Small intestine (tissue), 7 donors: ENCODE data around the gene TFCP2L1. TPM values are rescaled to one million over a fixed set of nuclear protein-coding genes. Genes with fewer than 3 reads are reported as not detected.

Source experiments
- DNase-seq, 2 donors: peaks; one replicate each; pipeline versions ENCODE4 v3.0.0 to v3.0.0-alpha.2; 2013
- FAIRE-seq: peaks from 2 replicates; lab custom pipeline; 2012; peaks lifted over from hg19 to GRCh38; lab: Jason Lieb, UNC
- H3K27ac ChIP-seq, 3 donors: one replicate each; pipeline ENCODE4 v1.5.1; 2013; ENCODE audit warnings: low read length in 2 of 3, mild to moderate bottlenecking in 2 of 3, control low read depth in 1 of 3, inconsistent platforms in 1 of 3, low read depth in 1 of 3, moderate library complexity in 1 of 3
- H3K27me3 ChIP-seq, 3 donors: one replicate each; pipeline ENCODE4 v1.6.1; 2013; ENCODE audit warnings: low read length in 3 of 3, inconsistent platforms in 1 of 3; ENCODE audit not compliant: control insufficient read depth in 3 of 3, insufficient read depth in 3 of 3
- H3K36me3 ChIP-seq, 3 donors: one replicate each; pipeline ENCODE4 v1.6.1; 2013; ENCODE audit warnings: low read length in 3 of 3, inconsistent platforms in 1 of 3, low read depth in 1 of 3, mild to moderate bottlenecking in 1 of 3, moderate library complexity in 1 of 3; ENCODE audit not compliant: control insufficient read depth in 3 of 3, insufficient read depth in 2 of 3
- H3K4me1 ChIP-seq, 3 donors: one replicate each; pipeline ENCODE4 v1.6.1; 2013; ENCODE audit warnings: low read length in 2 of 3, inconsistent platforms in 1 of 3, low read depth in 1 of 3, mild to moderate bottlenecking in 1 of 3, moderate library complexity in 1 of 3; ENCODE audit not compliant: control insufficient read depth in 3 of 3, insufficient read depth in 2 of 3
- H3K4me3 ChIP-seq, 3 donors: one replicate each; pipeline ENCODE4 v1.5.1; 2013; ENCODE audit warnings: low read length in 3 of 3, control low read depth in 1 of 3, inconsistent platforms in 1 of 3, low read depth in 1 of 3, mild to moderate bottlenecking in 1 of 3, moderate library complexity in 1 of 3
- H3K9me3 ChIP-seq, 2 donors: one replicate each; pipeline ENCODE4 v1.6.1; 2013; ENCODE audit warnings: low read depth in 1 of 2, low read length in 1 of 2; ENCODE audit not compliant: control insufficient read depth in 2 of 2, insufficient read depth in 1 of 2
- WGBS, 3 donors: extraction: QIAGEN DNeasy Blood & Tissue Kit; methylation state at CpG; one replicate each; pipeline ENCODE4 v1.1.7; 2013; 5-methylcytosine and 5-hydroxymethylcytosine counted together
- polyA plus RNA-seq, 4 donors: library from polyadenylated mRNA; stranded (reverse) in 3 of 4; unstranded in 1 of 4; fragments of 200-250 nt in 3 of 4; fragments of 120-200 nt in 1 of 4; gene quantifications; one replicate each; pipeline versions ENCODE4 v1.2.1 to v1.2.3, GENCODE V29; 2013
- donor health status: healthy with polysubstance abuse.
- donor health status: control.
- donor health status: control.
- donor health status: Bipolar disorder and iron deficiency.
- donor health status: healthy.

Gene TFCP2L1
- polyA plus RNA-seq, 4 donors, result under 0.01 to 0.66 (median 0.37) TPM

- Histone ChIP-seq H3K27me3 (no peaks in the 10 kb centered on the region), H3K4me3 (no peak overlapping the region), H3K4me1 (peaks cover 0 to 3% (median 0%) of the 10 kb centered on the region in 3 donors), H3K9me3 (no peaks in the 10 kb centered on the region), H3K27ac (no peak overlapping the region), H3K36me3 (no peaks in the 10 kb centered on the region)
- DNase-seq (peak in 1 of 2 donors; percentile 93), FAIRE-seq (no peak)
- 38 to 70% (median 38%) methylated on average over 1 of the region's 1 CpG for WGBS, 3 donors
These were observed 64.0 kb downstream of the TFCP2L1 start for GRCh38 chr2:121220995-121221394.

- H3K36me3 ChIP-seq, result no peaks in the 10 kb centered on the region
- H3K4me1 ChIP-seq, result peaks cover 0 to 3% (median 0%) of the 10 kb centered on the region in 3 donors
- no peak overlapping the region for H3K27ac ChIP-seq
- H3K27me3 ChIP-seq, result no peaks in the 10 kb centered on the region
- 75 to 78% (median 76%) methylated on average over 5 of the region's 5 CpGs for whole genome bisulfite sequencing, 3 donors
- no peak for DNase-seq
- no peak overlapping the region for H3K4me3 ChIP-seq
- H3K9me3 ChIP-seq, result no peaks in the 10 kb centered on the region
- no peak for FAIRE-seq
These were observed 65.1 kb downstream of the TFCP2L1 start for GRCh38 chr2:121219866-121220265.

- FAIRE-seq, result no peak
- no peak overlapping the region for H3K27ac ChIP-seq
- no peak for DNase-seq
- H3K4me3 ChIP-seq, result no peak overlapping the region
- H3K9me3 ChIP-seq, result peaks cover 0 to 8% of the 10 kb centered on the region in 2 donors
- H3K36me3 ChIP-seq, result no peaks in the 10 kb centered on the region
- H3K4me1 ChIP-seq, result peaks cover 0 to 7% (median 0%) of the 10 kb centered on the region in 3 donors
- 82 to 84% (median 84%) methylated on average over 8 of the region's 8 CpGs for WGBS, 3 donors
- H3K27me3 ChIP-seq, result no peaks in the 10 kb centered on the region
These were observed 66.5 kb downstream of the TFCP2L1 start for GRCh38 chr2:121218386-121218938.

GRCh38 chr2:121217627-121218026, 67.4 kb downstream of the TFCP2L1 start:
- Histone ChIP-seq H3K27ac (no peak overlapping the region), H3K9me3 (peaks cover 0 to 9% of the 10 kb centered on the region in 2 donors), H3K4me1 (peaks cover 0 to 11% (median 0%) of the 10 kb centered on the region in 3 donors), H3K27me3 (no peaks in the 10 kb centered on the region), H3K4me3 (no peak overlapping the region), H3K36me3 (no peaks in the 10 kb centered on the region)
- FAIRE-seq (no peak), DNase-seq (no peak)
- WGBS, 3 donors, result 79 to 89% (median 82%) methylated on average over 10 of the region's 10 CpGs

- H3K27me3 ChIP-seq, result no peaks in the 10 kb centered on the region
- H3K4me1 ChIP-seq, result peaks cover 3 to 28% (median 5%) of the 10 kb centered on the region in 3 donors
- no peak overlapping the region for H3K27ac ChIP-seq
- H3K36me3 ChIP-seq, result no peaks in the 10 kb centered on the region
- 90 to 93% (median 92%) methylated on average over 10 of the region's 10 CpGs for WGBS, 3 donors
- H3K9me3 ChIP-seq, result peaks cover 0 to 9% of the 10 kb centered on the region in 2 donors
- H3K4me3 ChIP-seq, result no peak overlapping the region
- DNase-seq, result no peak
- FAIRE-seq, result no peak
These were observed 70.7 kb downstream of the TFCP2L1 start for GRCh38 chr2:121214296-121214695.

GRCh38 chr2:121213386-121213785, 71.6 kb downstream of the TFCP2L1 start:
- H3K27ac ChIP-seq, result no peak overlapping the region
- no peaks in the 10 kb centered on the region for H3K36me3 ChIP-seq
- no peak for FAIRE-seq
- H3K9me3 ChIP-seq, result peaks cover 0 to 9% of the 10 kb centered on the region in 2 donors
- 80 to 89% (median 85%) methylated on average over 8 of the region's 8 CpGs for WGBS, 3 donors
- no peak overlapping the region for H3K4me3 ChIP-seq
- H3K4me1 ChIP-seq, result peaks cover 3 to 28% (median 5%) of the 10 kb centered on the region in 3 donors
- peak in 1 of 2 donors; percentile 50 for DNase-seq
- no peaks in the 10 kb centered on the region for H3K27me3 ChIP-seq

- H3K27me3 ChIP-seq, result no peaks in the 10 kb centered on the region
- peaks cover 0 to 9% of the 10 kb centered on the region in 2 donors for H3K9me3 ChIP-seq
- no peaks in the 10 kb centered on the region for H3K36me3 ChIP-seq
- peaks cover 3 to 28% (median 5%) of the 10 kb centered on the region in 3 donors for H3K4me1 ChIP-seq
- 86 to 95% (median 93%) methylated on average over 32 to 33 of the region's 33 CpGs for WGBS, 3 donors
- no peak overlapping the region for H3K4me3 ChIP-seq
- DNase-seq, result no peak
- no peak for FAIRE-seq
- H3K27ac ChIP-seq, result no peak overlapping the region
These were observed 72.2 kb downstream of the TFCP2L1 start for GRCh38 chr2:121212661-121213325.

GRCh38 chr2:121211689-121212151, 73.3 kb downstream of the TFCP2L1 start:
- no peaks in the 10 kb centered on the region for H3K27me3 ChIP-seq
- no peaks in the 10 kb centered on the region for H3K36me3 ChIP-seq
- 51 to 79% (median 63%) methylated on average over 8 of the region's 8 CpGs for WGBS, 3 donors
- FAIRE-seq (no peak), DNase-seq (peak in 1 of 2 donors; percentile 64)
- H3K4me3 ChIP-seq, result no peak overlapping the region
- peak overlapping the region in 2 of 3 donors; percentile 2 to 52 for H3K27ac ChIP-seq
- peaks cover 3 to 28% (median 5%) of the 10 kb centered on the region in 3 donors for H3K4me1 ChIP-seq
- H3K9me3 ChIP-seq, result peaks cover 0 to 9% of the 10 kb centered on the region in 2 donors
